Measurements from ENCODE around the gene SPTSSB.

Gene SPTSSB

DNA sequence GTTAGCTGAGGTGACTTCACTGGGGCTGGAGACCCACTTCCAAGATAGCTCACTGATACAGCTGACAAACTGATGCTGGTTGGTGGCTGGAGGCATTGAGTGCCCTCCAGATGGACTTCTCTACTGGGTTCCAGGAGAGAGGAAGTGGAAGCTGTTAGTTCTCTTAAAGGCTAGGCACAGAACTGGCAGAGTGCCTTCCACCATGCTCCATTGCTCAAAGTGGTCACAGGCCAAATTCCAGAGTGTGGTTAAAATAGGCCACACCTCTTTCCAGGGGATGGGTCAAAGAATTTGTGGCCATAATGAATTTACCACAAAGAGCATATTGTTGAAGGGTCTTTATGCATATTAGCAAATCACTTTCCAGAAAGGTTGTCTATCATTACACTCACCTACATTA, 76.0 kb downstream of the SPTSSB start:
- no peak for DNase-seq (ENCODE audit: low read depth)
- H3K4me3 ChIP-seq (replicated peaks; ENCODE audit: low read depth, low read length) = no peak overlapping the region
- TF ChIP-seq, protein P1, sequence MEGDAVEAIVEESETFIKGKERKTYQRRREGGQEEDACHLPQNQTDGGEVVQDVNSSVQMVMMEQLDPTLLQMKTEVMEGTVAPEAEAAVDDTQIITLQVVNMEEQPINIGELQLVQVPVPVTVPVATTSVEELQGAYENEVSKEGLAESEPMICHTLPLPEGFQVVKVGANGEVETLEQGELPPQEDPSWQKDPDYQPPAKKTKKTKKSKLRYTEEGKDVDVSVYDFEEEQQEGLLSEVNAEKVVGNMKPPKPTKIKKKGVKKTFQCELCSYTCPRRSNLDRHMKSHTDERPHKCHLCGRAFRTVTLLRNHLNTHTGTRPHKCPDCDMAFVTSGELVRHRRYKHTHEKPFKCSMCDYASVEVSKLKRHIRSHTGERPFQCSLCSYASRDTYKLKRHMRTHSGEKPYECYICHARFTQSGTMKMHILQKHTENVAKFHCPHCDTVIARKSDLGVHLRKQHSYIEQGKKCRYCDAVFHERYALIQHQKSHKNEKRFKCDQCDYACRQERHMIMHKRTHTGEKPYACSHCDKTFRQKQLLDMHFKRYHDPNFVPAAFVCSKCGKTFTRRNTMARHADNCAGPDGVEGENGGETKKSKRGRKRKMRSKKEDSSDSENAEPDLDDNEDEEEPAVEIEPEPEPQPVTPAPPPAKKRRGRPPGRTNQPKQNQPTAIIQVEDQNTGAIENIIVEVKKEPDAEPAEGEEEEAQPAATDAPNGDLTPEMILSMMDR (IDR thresholded peaks at IDR 0.05; ENCODE audit: low read length, missing control alignments) = no peak
